ENCODE results near the gene PLA2G2C. TPM values are rescaled to one million over a fixed set of nuclear protein-coding genes. Genes with fewer than 3 reads are reported as not detected.
A peak's percentile ranks its signal among the peaks of the same experiment; 100 is the strongest.

PLA2G2C gene
- total and polyA plus RNA-seq, 2 of the 8 experiments (the other 6 are each of a cell fraction or from before 2014, with no cell fraction given), result not detected

DNA sequence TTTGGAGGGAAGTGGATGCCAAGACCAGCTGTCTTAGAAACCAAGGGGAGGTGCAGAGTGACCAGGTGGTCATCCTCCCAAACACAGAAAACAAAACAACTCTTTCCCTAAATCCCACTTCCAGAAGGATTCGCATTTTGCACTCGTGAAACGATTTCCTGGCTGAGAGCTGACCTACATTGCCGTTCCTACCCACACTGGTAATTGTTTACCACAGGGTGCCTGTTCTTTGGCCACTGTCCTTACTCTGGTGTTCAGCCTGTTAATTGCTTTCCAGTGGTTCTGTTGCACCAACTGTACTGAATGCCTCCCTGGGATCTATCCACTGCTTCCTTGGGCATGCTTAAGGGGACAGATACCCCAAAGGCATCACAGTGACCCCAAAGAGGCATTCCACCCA is 23.2 kb upstream of the PLA2G2C start:
- no peak overlapping the region for H4K8ac ChIP-seq (ENCODE audit: extremely low read depth, insufficient read depth, low read length)
- no peak overlapping the region for H3K23ac ChIP-seq (ENCODE audit: insufficient read length)
- FAIRE-seq, result no peak
- ChIA-PET CTCF (ENCODE audit: partially characterized antibody) (interaction anchor here (0.6 to 1.7 kb wide), 7 partner anchors 8 to 925 kb away, joined by 3 to 5 read pairs (median 3); no protein-coding TSS in a partner anchor), POLR2A (ENCODE audit: partially characterized antibody) (no interaction called here)
- DNase-seq (ENCODE audit: low read depth in 1 of 2, low spot score in 2 of 2), result no peak
- no peaks in the 10 kb centered on the region for H3K79me2 ChIP-seq (ENCODE audit: control insufficient read depth in 1 of 2, insufficient read depth in 2 of 2, low read length in 2 of 2)
- H3K4me2 ChIP-seq (ENCODE audit: insufficient read depth in 1 of 2, low read depth in 2 of 2, low read length in 2 of 2), result no peak overlapping the region
- 0 out of 2 replicates have a peak overlapping the region, but pooled peaks have one; percentile 21 for H2BK15ac ChIP-seq (ENCODE audit: low read length)
- H2BK20ac ChIP-seq (ENCODE audit: low read length), result no peak overlapping the region
- TF ChIP-seq TAF7 (optimal IDR thresholded peaks at IDR 0.05; ENCODE audit: borderline replicate concordance, low read depth, low read length) (no peak), RAD21 (IDR thresholded peaks at IDR 0.05 in 1 of 2, conservative IDR thresholded peaks at IDR 0.05 in 1 of 2; ENCODE audit: low read depth in 2 of 2, low read length in 2 of 2) (no peak), KDM1A (IDR thresholded peaks at IDR 0.05; ENCODE audit: borderline replicate concordance, low read length) (no peak), CTBP2 (IDR thresholded peaks at IDR 0.05; ENCODE audit: borderline replicate concordance, insufficient read depth, insufficient read length, low read length) (no peak), CREB1 (IDR thresholded peaks at IDR 0.05) (no peak), SIX5 (IDR thresholded peaks at IDR 0.05; ENCODE audit: low read depth, low read length) (no peak), CBX5 (IDR thresholded peaks at IDR 0.05; ENCODE audit: low read depth, low read length) (no peak), BCL11A (IDR thresholded peaks at IDR 0.05; ENCODE audit: low read depth in 2 of 2, low read length in 2 of 2) (no peak), HDAC6 (IDR thresholded peaks at IDR 0.05; ENCODE audit: low read depth, low read length) (no peak), CHD1 (IDR thresholded peaks at IDR 0.05; ENCODE audit: low read depth, low read length) (no peak)
- no peak overlapping the region for H2BK120ac ChIP-seq (replicated peaks; ENCODE audit: low read depth, low read length)
- H4K91ac ChIP-seq (replicated peaks; ENCODE audit: insufficient read length, low read length), result no peak overlapping the region
- no peak overlapping the region for H3K14ac ChIP-seq (ENCODE audit: insufficient read length)
- WGBS, 2 experiments (ENCODE audit: extremely low coverage in 1 of 2, insufficient coverage in 1 of 2, insufficient read length in 1 of 2, insufficient replicate concordance in 2 of 2, low coverage in 1 of 2, low lambda C conversion rate in 2 of 2, missing lambda C conversion rate in 1 of 2), result 98% methylated on average over 4 of the region's 4 CpGs; no CpG with 5 or more reads in 1 of the 2 experiments
- no peaks in the 10 kb centered on the region for H3K27me3 ChIP-seq (replicated peaks in 1 of 4; ENCODE audit: control insufficient read depth in 3 of 4, extremely low read depth in 1 of 4, insufficient read depth in 3 of 4, low read length in 3 of 4)
- no peak overlapping the region for H2AFZ ChIP-seq (ENCODE audit: low read length)
- H3K9ac ChIP-seq (replicated peaks in 1 of 4; ENCODE audit: extremely low read depth in 1 of 4, low read depth in 3 of 4, low read length in 3 of 4), result no peak overlapping the region
- no peak overlapping the region for H2AK5ac ChIP-seq (ENCODE audit: low read depth, low read length)
- H3K18ac ChIP-seq (ENCODE audit: extremely low read depth, low read length), result no peak overlapping the region
- no peak overlapping the region for H2BK12ac ChIP-seq (ENCODE audit: low read depth, low read length)
- no peaks in the 10 kb centered on the region for H3K36me3 ChIP-seq (ENCODE audit: control insufficient read depth in 2 of 4, insufficient read depth in 4 of 4, low read length in 3 of 4)
- H2BK5ac ChIP-seq (ENCODE audit: low read depth, low read length), result no peak overlapping the region
- H3K4me3 ChIP-seq (ENCODE audit: extremely low read depth in 1 of 4, insufficient read depth in 2 of 4, low read depth in 3 of 4, low read length in 4 of 4), result no peak overlapping the region
- no peak overlapping the region for H4K5ac ChIP-seq (ENCODE audit: insufficient read length, low read depth, low read length)
- H3K4ac ChIP-seq (replicated peaks; ENCODE audit: insufficient read length, low read depth, low read length), result no peak overlapping the region
- no peaks in the 10 kb centered on the region for H3K23me2 ChIP-seq (ENCODE audit: low read depth, low read length)
- H3K56ac ChIP-seq (replicated peaks; ENCODE audit: insufficient read length, low read depth, low read length), result no peak overlapping the region
- peaks cover 0 to 4% (median 2%) of the 10 kb centered on the region in 4 experiments; a peak in 3 of 7 replicates for H3K4me1 ChIP-seq (replicated peaks in 1 of 4; ENCODE audit: control insufficient read depth in 3 of 4, insufficient read depth in 4 of 4, low read length in 3 of 4)
- no peak overlapping the region for H3K27ac ChIP-seq (ENCODE audit: low read depth, low read length)
- no peaks in the 10 kb centered on the region for H3K79me1 ChIP-seq (ENCODE audit: low read depth, low read length)
- H3K9me3 ChIP-seq (ENCODE audit: insufficient read depth in 2 of 2, low read depth in 1 of 2, low read length in 1 of 2), result no peaks in the 10 kb centered on the region
- no peaks in the 10 kb centered on the region for H4K20me1 ChIP-seq (replicated peaks in 1 of 2; ENCODE audit: control insufficient read depth in 1 of 2, insufficient read depth in 2 of 2, low read length in 2 of 2)

Data from H1 (cell line).